Progenitor cell of endocrine pancreas (in vitro differentiated cells): ENCODE measurements around the gene ENTPD1. TPM values are rescaled to one million over a fixed set of nuclear protein-coding genes. Genes with fewer than 3 reads are reported as not detected.
"Not testable (repeated sequence)": the region's sequence is repeated elsewhere in the genome, so short reads cannot be mapped to it uniquely, and the experiment has no call there.

Experiments
- DNase-seq: peaks from one replicate; pipeline ENCODE4 v3.0.0; 2021; ENCODE audit warnings: low spot score; ENCODE audit not compliant: unreplicated experiment
- H3K27ac Mint-ChIP-seq: 2 replicates; pipeline ENCODE4 v1.8.0; 2021; ENCODE audit warnings: mild to moderate bottlenecking, moderate library complexity, mixed read lengths
- H3K27me3 Mint-ChIP-seq: 2 replicates; pipeline ENCODE4 v1.8.0; 2021; ENCODE audit warnings: mixed read lengths
- H3K36me3 Mint-ChIP-seq: 2 replicates; pipeline ENCODE4 v1.8.0; 2022; ENCODE audit warnings: mixed read lengths; ENCODE audit not compliant: insufficient read depth
- H3K4me1 Mint-ChIP-seq: 2 replicates; pipeline ENCODE4 v1.8.0; 2021; ENCODE audit warnings: low read depth, mixed read lengths
- H3K4me3 Mint-ChIP-seq: 2 replicates; pipeline ENCODE4 v1.8.0; 2021; ENCODE audit warnings: low read depth, mild to moderate bottlenecking, moderate library complexity, mixed read lengths
- H3K9me3 Mint-ChIP-seq: 2 replicates; pipeline ENCODE4 v1.8.0; 2021; ENCODE audit warnings: low read depth, mixed read lengths
- CTCF ChIP-seq: fragments of 200-600 bp; sonication (generic); IDR thresholded peaks from one replicate; pipeline ENCODE4 v1.5.0; 2021; ENCODE audit warnings: antibody characterized with exemption, mild to moderate bottlenecking; ENCODE audit not compliant: unreplicated experiment
- total RNA-seq: library from RNA; stranded (reverse); gene quantifications from 2 replicates; pipeline ENCODE4 v1.2.1, GENCODE V29; 2021

The ENTPD1 gene
- total RNA-seq, 1 donor from 2014 or later: not detected

GRCh38 chr10:95798096-95798855, 42.3 kb downstream of the ENTPD1 start:
- TF ChIP-seq CTCF: no peak
- no peak overlapping the region for H3K27ac Mint-ChIP-seq
- no peaks in the 10 kb centered on the region for H3K4me1 Mint-ChIP-seq
- H3K4me3 Mint-ChIP-seq: no peak overlapping the region
- no peaks in the 10 kb centered on the region for H3K36me3 Mint-ChIP-seq
- H3K27me3 Mint-ChIP-seq: no peaks in the 10 kb centered on the region
- DNase-seq: no peak
- H3K9me3 Mint-ChIP-seq: peaks cover 17% of the 10 kb centered on the region

GRCh38 chr10:95800286-95800685, 44.3 kb downstream of the ENTPD1 start:
- H3K36me3 Mint-ChIP-seq, H3K4me1 Mint-ChIP-seq, H3K27ac Mint-ChIP-seq: not testable (repeated sequence)

GRCh38 chr10:95806687-95807380, 50.9 kb downstream of the ENTPD1 start:
- DNase-seq, H3K36me3 Mint-ChIP-seq, H3K4me1 Mint-ChIP-seq, H3K4me3 Mint-ChIP-seq, H3K27me3 Mint-ChIP-seq, H3K27ac Mint-ChIP-seq: not testable (repeated sequence)
- peaks cover 33% of the 10 kb centered on the region for H3K9me3 Mint-ChIP-seq

More at GRCh38 chr10:95800286-95800685, 44.3 kb downstream of the ENTPD1 start:
- H3K4me3 Mint-ChIP-seq, DNase-seq, H3K27me3 Mint-ChIP-seq: not testable (repeated sequence)
- peaks cover 27% of the 10 kb centered on the region for H3K9me3 Mint-ChIP-seq

GRCh38 chr10:95808705-95809308, 52.8 kb downstream of the ENTPD1 start:
- not testable (repeated sequence) for DNase-seq, H3K27me3 Mint-ChIP-seq, H3K4me1 Mint-ChIP-seq, H3K27ac Mint-ChIP-seq, H3K4me3 Mint-ChIP-seq, H3K36me3 Mint-ChIP-seq
- H3K9me3 Mint-ChIP-seq: peaks cover 24% of the 10 kb centered on the region

- H3K36me3 Mint-ChIP-seq: peaks cover 1% of the 10 kb centered on the region
- no peak for TF ChIP-seq CTCF
- H3K4me1 Mint-ChIP-seq: no peaks in the 10 kb centered on the region
- H3K27me3 Mint-ChIP-seq: no peaks in the 10 kb centered on the region
- peaks cover 17% of the 10 kb centered on the region for H3K9me3 Mint-ChIP-seq
- H3K4me3 Mint-ChIP-seq: no peak overlapping the region
- no peak overlapping the region for H3K27ac Mint-ChIP-seq
- DNase-seq: no peak
Observed at GRCh38 chr10:95809370-95810197, 53.6 kb downstream of the ENTPD1 start.

- H3K4me3 Mint-ChIP-seq: no peak overlapping the region
- peaks cover 1% of the 10 kb centered on the region for H3K36me3 Mint-ChIP-seq
- no peak overlapping the region for H3K27ac Mint-ChIP-seq
- no peaks in the 10 kb centered on the region for H3K4me1 Mint-ChIP-seq
- peaks cover 17% of the 10 kb centered on the region for H3K9me3 Mint-ChIP-seq
- DNase-seq: no peak
- H3K27me3 Mint-ChIP-seq: no peaks in the 10 kb centered on the region
- TF ChIP-seq CTCF: no peak
Observed at GRCh38 chr10:95810198-95810976, 54.4 kb downstream of the ENTPD1 start.
